ENCODE results near the gene NUP98.
"Not testable (repeated sequence)": the region's sequence is repeated elsewhere in the genome, so short reads cannot be mapped to it uniquely, and the experiment has no call there.

The NUP98 gene

DNA sequence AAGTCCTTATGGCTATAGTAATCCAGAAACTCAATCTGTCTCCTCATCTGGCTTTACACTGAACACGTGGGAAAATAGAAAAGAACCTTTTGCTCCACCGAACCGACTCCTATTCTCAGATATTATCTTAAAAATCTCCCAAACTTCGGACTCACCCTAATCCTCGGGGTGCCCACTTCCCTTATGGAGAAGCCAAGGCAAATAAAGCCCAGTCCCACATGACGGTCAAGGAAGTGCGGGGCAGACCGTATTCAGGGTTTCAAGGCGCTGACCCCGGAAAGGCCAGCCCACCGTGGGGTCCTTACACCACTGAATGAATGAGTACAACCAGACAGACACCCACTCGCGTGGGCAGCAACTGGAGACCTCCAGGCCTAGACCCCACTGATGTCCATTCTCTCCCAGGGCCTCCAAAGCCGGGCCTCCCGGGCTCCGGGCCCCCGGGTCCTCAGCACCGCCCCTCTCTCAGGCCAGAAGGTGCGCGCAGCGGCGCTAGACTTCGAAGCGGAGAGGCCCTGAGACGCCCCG is 489 bp downstream of the NUP98 start:
- DNase-seq, result peak; percentile 42

DNA sequence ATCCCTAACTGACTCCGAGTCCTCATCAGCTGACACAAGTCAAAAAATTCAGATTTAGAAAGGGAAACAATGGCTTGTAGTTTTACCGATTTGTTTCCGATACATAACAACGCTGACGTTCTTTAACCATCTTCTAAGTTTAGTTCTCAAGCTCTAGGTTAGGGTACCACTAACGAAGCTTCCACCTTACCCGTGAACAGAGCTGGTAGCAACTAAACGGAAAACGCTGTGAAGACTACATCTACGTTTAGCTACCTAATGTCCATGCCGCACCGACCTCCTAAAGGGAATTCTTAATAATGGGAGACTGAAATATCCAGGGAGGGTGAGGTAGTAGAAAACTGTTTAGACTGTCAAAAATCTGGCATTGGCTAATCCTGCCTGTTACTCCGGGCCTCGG is 1.0 kb downstream of the NUP98 start:
- DNase-seq, result no peak

DNA sequence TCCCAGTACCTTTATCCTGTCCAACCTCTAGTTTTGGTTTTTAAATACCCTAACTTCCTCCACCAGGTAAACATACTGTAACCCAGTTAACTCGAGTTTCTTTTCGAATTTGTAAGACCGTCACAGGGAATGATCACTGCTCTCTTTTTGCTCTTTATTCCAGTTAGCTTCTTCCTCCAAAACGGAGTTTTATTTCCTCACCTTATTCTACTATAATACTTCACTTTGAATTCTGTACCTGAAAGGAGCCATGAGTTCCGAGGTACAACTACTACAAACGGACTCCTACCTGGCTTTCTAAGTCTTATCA is 1.4 kb downstream of the NUP98 start:
- no peak for DNase-seq

DNA sequence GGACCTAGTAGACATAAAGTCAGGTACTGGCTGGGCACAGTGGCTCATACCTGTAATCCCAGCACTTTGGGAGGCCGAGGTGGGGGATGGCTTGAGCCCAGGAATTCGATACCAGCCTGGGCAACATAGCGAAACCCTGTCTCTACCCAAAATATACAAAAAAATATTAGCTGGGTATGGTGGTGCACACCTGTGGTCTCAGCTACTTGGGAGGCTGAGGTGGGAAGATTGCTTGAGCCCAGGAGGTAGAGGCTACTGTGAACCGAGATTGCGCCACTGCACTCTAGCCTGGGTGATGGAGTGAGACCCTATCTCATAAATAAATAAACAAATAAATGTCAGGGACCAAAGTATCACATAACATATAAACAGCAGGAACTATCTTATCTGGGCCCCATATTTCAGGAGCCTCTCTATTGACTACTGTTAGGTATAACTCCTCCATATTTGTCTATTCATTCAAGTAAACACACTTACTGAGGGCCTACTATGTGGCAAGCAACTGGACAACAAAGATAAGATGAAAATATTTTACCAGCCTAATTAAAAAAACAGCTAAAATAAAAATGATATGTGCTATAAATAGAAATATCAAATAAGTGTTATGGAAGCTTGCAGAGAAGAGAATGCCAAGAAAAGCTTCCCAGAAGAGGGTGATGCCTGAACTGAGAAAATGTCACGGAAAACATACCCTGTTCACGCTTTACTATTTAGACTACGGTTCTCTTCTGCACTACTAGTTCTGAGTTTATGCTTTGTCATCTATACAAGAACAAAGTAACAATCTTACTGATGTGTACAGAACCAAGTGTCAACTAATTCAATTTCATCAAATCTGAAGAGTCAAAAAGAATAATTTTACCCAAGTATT is 2.0 kb downstream of the NUP98 start:
- DNase-seq, result no peak

GRCh38 chr11:3794387-3794786 is 3.0 kb downstream of the NUP98 start:
- not testable (repeated sequence) for DNase-seq

- DNase-seq, result no peak
Observed at GRCh38 chr11:3786781-3787428, 10.4 kb downstream of the NUP98 start.

GRCh38 chr11:3783611-3784010 is 13.7 kb downstream of the NUP98 start:
- peak; percentile 77 for DNase-seq

DNA sequence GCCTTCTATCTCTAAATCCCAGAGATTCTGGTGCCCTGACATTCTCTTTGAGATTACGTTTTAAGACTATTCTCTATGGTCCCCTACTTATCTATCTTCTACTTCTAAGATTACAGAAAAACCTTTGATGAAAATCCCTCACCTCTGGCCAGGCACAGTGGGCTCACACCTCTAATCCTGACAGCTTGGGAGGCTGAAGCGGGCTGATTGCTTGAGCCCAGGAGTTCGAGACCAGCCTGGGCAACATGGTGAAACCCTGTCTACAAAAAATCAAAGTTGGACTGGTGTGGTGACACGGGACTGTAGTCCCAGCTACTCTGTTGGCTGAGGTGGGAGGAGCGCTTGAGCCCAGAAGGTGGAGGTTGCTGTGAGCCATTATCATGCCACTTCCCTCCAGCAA is 14.4 kb downstream of the NUP98 start:
- no peak for DNase-seq

- DNase-seq, result peak; percentile 96
Observed at GRCh38 chr11:3781423-3781822, 15.9 kb downstream of the NUP98 start.

DNA sequence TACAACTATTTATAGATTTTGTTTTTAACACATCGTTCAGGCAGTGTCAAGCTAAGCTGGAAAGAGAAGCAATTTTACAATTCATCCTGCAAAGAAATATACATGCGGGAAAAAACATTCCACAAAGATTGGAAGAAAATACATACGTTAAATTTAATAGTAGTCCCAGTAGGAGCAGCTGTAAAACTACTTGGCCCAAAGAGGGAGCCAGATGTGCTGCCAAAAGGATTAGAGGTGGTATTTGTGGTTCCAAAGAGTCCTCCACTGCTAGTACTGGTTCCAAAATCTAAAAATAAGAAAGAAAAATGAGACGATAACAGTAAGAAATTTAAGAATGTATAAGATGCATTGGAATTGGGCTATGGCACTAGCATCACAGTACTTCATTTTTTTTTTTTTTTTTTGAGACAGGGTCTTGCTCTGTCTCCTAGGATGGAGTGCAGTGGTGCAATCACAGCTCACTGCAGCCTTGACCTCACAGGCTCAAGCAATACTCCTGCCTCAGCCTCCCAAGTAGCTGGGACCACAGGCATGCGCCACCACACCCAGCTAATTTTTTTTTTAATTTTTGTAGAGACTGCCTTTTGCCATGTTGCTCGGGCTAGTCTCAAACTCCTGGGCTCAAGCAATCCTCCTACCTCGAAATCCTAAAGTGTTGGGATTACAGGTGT is 21.5 kb downstream of the NUP98 start:
- no peak for DNase-seq

DNA sequence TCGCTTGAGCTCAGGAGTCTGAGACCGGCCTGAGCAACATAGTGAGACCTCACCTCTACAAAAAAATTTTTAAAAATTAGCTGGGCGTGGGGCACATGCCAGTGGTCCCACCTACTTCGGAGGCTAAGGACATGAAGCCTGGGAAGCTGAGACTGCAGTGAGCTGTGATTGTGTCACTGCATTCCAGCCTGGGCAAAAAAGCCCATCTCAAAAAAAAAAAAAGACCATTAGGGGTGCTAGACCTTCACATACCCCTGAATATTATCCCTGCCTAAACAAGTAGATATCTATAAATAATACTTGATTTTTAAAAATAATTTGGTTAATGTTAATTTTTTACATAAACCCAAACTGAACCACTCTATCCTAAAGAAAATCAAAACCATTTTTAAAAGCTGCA is 24.2 kb downstream of the NUP98 start:
- no peak for DNase-seq

DNA sequence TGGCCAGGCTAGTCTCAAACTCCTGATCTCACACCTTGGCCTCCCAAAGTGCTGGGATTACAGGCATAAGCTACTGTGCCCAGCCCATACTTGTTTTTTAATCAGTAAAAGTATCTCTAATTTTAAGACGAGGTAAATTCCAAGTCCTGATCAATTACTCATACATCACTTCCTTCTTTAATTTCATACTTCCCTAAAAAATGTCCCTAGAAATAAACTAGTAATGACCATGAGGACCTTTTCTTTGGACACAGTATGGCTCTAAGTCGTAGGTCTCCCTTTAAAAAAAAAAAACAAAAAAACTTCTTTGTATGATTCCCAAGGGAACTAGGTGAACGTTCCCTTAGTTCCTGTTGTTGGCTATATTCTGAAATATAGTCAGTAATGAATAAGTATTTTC is 29.8 kb downstream of the NUP98 start:
- peak; percentile 63 for DNase-seq

DNA sequence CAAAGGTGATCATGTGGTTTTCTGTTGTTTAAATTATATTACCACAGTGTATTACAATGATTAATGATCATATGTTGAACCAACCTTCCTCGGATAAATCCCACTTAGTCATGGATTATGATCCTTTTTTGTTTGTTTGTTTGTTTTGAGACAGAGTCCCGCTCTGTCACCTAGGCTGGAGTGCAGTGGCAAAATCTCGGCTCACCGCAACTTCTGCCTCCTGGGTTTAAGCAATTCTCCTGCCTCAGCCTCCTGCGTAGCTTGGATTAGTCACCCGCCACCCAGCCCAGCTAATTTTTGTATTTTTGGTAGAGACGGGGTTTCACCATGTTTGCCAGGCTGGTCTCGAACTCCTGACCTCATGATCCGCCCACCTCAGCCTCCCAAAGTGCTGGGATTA is 30.5 kb downstream of the NUP98 start:
- DNase-seq, result peak; percentile 64

- DNase-seq, result peak; percentile 78
Observed at GRCh38 chr11:3764266-3764665, 33.1 kb downstream of the NUP98 start.

DNA sequence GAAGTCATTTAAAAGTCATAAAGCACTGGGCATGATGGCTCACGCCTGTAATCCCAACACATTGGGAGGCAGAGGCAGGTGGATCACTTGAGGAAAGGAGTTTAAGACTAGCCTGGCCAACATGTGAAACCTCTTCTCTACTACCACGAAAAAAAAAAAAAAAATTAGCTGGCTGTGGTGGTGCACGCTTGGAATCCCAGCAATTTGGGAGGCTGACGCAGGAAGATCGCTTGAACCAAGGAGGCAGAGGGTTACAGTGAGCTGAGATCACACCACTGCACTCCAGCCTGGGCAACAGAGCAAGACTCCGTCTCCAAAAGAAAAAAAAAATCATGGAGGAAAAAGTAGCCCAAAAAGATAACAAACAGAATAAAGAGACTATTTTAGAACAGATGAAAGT is 42.2 kb downstream of the NUP98 start:
- DNase-seq, result no peak

GRCh38 chr11:3753110-3753509 is 44.2 kb downstream of the NUP98 start:
- no peak for DNase-seq

- peak; percentile 91 for DNase-seq
Observed at GRCh38 chr11:3747704-3748103, 49.6 kb downstream of the NUP98 start.

GRCh38 chr11:3745161-3745560 is 52.2 kb downstream of the NUP98 start:
- no peak for DNase-seq

DNA sequence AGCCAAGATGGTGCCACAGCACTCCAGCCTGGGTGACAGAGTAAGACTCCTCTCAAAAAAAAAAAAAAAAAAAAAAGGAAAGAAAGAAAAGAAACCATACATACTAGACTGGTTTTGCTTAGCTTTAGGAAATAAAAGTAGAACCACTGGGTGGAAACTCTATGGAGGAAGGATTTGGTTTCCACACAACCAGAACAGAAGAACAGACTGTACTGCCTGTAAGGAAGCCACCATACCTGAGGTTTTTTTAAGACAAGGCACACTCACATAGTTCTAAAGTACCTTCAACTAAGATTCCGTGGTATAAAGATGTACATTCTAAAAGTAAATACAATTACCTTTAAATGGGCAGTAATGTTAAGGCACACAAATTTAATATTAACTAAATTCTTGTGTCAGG is 58.6 kb downstream of the NUP98 start:
- DNase-seq, result no peak

DNA sequence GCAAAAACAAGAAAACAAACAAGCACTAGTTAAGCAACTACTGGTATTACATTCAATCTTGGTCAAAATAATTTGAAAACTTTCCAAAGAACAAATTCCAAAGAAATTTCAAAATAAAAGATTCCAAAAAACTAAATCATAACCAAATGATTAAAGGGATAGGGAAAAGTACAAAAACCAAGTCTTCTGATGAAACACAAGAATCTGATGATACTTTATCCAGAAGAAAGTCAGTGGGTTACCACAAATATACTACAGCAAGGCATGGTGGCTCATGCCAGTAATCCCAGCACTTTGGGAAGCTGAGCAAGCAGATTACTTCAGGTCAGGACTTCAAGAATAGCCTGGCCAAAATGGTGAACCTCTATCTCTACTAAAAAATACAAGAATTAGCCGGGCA is 59.1 kb downstream of the NUP98 start:
- no peak for DNase-seq

DNA sequence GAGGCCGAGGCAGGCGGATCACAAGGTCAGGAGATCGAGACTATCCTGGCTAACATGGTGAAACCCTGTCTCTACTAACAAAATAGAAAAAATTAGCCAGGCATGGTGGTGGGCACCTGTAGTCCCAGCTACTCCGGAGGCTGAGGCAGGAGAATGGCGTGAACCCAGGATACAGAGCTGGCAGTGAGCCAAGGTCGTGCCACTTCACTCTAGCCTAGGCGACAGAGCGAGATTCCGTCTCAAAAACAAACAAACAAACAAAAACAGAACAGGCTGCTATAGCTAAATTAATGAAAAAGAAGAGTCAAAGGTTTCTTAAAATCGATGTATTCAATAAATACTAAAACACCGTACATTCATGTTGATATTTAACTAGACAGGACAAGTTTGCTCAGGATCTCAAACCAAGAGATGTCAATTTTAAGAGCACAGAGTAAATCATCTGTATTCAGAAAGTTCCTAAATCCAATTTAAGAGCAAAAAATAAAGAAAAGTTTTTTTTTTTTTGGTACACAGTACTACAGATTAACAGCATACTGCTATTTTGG is 59.9 kb downstream of the NUP98 start:
- DNase-seq, result no peak

- no peak for DNase-seq
Observed at GRCh38 chr11:3736816-3737215, 60.5 kb downstream of the NUP98 start.

DNA sequence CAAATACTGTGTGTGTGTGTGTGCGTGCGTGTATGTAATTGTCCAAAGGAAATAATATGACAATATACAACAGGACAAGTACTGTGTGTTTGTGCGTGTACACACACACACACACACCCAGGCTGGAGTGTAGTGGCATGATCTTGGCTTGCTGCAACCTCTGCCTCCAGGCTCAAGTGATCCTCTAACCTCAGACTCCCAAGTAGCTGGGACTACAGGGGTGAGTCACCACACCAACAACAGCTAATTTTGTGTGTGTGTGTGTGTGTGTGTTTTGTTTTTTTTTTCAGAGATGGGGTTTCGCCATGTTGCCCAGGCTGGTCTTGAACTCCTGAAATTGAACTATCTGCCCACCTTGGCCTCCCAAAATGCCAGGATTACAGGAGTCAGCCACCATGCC is 61.5 kb downstream of the NUP98 start:
- no peak for DNase-seq

Data from inflammatory macrophage treated with lipopolysaccharide for 4 hours (primary cell).